H9 (cell line): ENCODE measurements around the gene CACNA2D3. TPM values are rescaled to one million over a fixed set of nuclear protein-coding genes. Genes with fewer than 3 reads are reported as not detected.

Source experiments
- DNase-seq: peaks from one replicate; pipeline ENCODE4 v3.0.0-alpha.2; 2017
- H2AFZ ChIP-seq: one replicate; pipeline ENCODE4 v1.6.1; 2013; ENCODE audit warnings: mild to moderate bottlenecking, low read length, control low read depth, moderate library complexity
- H2AK5ac ChIP-seq: 2 replicates; pipeline ENCODE4 v1.6.1; 2013; ENCODE audit warnings: low read length, control low read depth, mixed read lengths; ENCODE audit not compliant: insufficient read length
- H2BK120ac ChIP-seq: one replicate; pipeline ENCODE4 v1.6.1; 2013; ENCODE audit warnings: low read depth, mild to moderate bottlenecking, low read length, control low read depth, inconsistent platforms; ENCODE audit not compliant: poor library complexity, severe bottlenecking
- H2BK12ac ChIP-seq: 2 replicates; pipeline ENCODE4 v1.6.1; 2013; ENCODE audit warnings: low read length, control low read depth, mixed read lengths, low read depth; ENCODE audit not compliant: insufficient read length
- H2BK15ac ChIP-seq: 2 replicates; pipeline ENCODE4 v1.6.1; 2013; ENCODE audit warnings: low read depth, low read length, control low read depth
- H2BK20ac ChIP-seq: one replicate; pipeline ENCODE4 v1.6.1; 2013; ENCODE audit warnings: low read depth, mild to moderate bottlenecking, low read length, control low read depth, inconsistent platforms; ENCODE audit not compliant: poor library complexity, severe bottlenecking
- H2BK5ac ChIP-seq: 2 replicates; pipeline ENCODE4 v1.6.1; 2013; ENCODE audit warnings: low read length, control low read depth, mixed read lengths; ENCODE audit not compliant: insufficient read length
- H3K14ac ChIP-seq: 2 replicates; pipeline ENCODE4 v1.6.1; 2013; ENCODE audit warnings: low read length, control low read depth; ENCODE audit not compliant: insufficient read depth
- H3K18ac ChIP-seq: 2 replicates; pipeline ENCODE4 v1.6.1; 2013; ENCODE audit warnings: low read depth, mild to moderate bottlenecking, mixed read lengths, low read length, control low read depth; ENCODE audit not compliant: insufficient read length
- H3K23ac ChIP-seq: 2 replicates; pipeline ENCODE4 v1.6.1; 2013; ENCODE audit warnings: low read length, control low read depth, mixed read lengths, low read depth; ENCODE audit not compliant: insufficient read length
- H3K23me2 ChIP-seq: 2 replicates; pipeline ENCODE4 v1.6.1; 2013; ENCODE audit warnings: low read depth, mild to moderate bottlenecking, mixed read lengths, low read length, control low read depth; ENCODE audit not compliant: insufficient read length, poor library complexity, severe bottlenecking
- H3K27ac ChIP-seq: 2 replicates; pipeline ENCODE4 v1.5.1; 2013; ENCODE audit warnings: low read length, control low read depth, mixed read lengths, low read depth; ENCODE audit not compliant: insufficient read length
- H3K27me3 ChIP-seq: 2 replicates; pipeline ENCODE4 v1.6.1; 2013; ENCODE audit warnings: low read length, control low read depth, inconsistent platforms; ENCODE audit not compliant: insufficient read depth
- H3K4ac ChIP-seq: 2 replicates; pipeline ENCODE4 v1.6.1; 2013; ENCODE audit warnings: low read depth, mild to moderate bottlenecking, control low read depth, inconsistent platforms, low read length, moderate library complexity
- H3K4me1 ChIP-seq: 2 replicates; pipeline ENCODE4 v1.6.1; 2013; ENCODE audit warnings: low read length, control low read depth, inconsistent platforms; ENCODE audit not compliant: insufficient read depth
- H3K4me2 ChIP-seq: 2 replicates; pipeline ENCODE4 v1.6.1; 2013; ENCODE audit warnings: low read length, control low read depth, mixed read lengths; ENCODE audit not compliant: insufficient read length, insufficient read depth
- H3K56ac ChIP-seq: 2 replicates; pipeline ENCODE4 v1.6.1; 2013; ENCODE audit warnings: low read depth, mild to moderate bottlenecking, mixed read lengths, low read length, control low read depth; ENCODE audit not compliant: insufficient read length
- H3K79me1 ChIP-seq: 2 replicates; pipeline ENCODE4 v1.6.1; 2013; ENCODE audit warnings: low read depth, mild to moderate bottlenecking, moderate library complexity, low read length, control low read depth, inconsistent platforms; ENCODE audit not compliant: insufficient read depth, poor library complexity, severe bottlenecking
- H3K79me2 ChIP-seq: 2 replicates; pipeline ENCODE4 v1.6.1; 2013; ENCODE audit warnings: low read length, control low read depth, inconsistent platforms; ENCODE audit not compliant: insufficient read depth
- H3K9ac ChIP-seq: 2 replicates; pipeline ENCODE4 v1.6.1; 2013; ENCODE audit warnings: low read length, control low read depth, mixed read lengths; ENCODE audit not compliant: insufficient read length; ENCODE audit errors: extremely low read depth
- H3K9me3 ChIP-seq: one replicate; pipeline ENCODE4 v1.6.1; 2013; ENCODE audit warnings: low read depth, low read length, inconsistent platforms; ENCODE audit not compliant: control insufficient read depth
- H3T11ph ChIP-seq: one replicate; pipeline ENCODE4 v1.6.1; 2013; ENCODE audit warnings: mild to moderate bottlenecking, low read length, control low read depth, inconsistent platforms
- H4K20me1 ChIP-seq: one replicate; pipeline ENCODE4 v1.6.1; 2013; ENCODE audit not compliant: control insufficient read depth, insufficient read length, insufficient read depth
- H4K5ac ChIP-seq: 2 replicates; pipeline ENCODE4 v1.6.1; 2013; ENCODE audit warnings: low read depth, mild to moderate bottlenecking, mixed read lengths, low read length, control low read depth; ENCODE audit not compliant: insufficient read length
- H4K8ac ChIP-seq: replicated peaks from 2 replicates; pipeline ENCODE4 v1.6.1; 2013; ENCODE audit warnings: low read length, control low read depth, mixed read lengths, low read depth; ENCODE audit not compliant: insufficient read length
- H4K91ac ChIP-seq: 2 replicates; pipeline ENCODE4 v1.6.1; 2013; ENCODE audit warnings: low read depth, mild to moderate bottlenecking, moderate library complexity, mixed read lengths, low read length, control low read depth; ENCODE audit not compliant: insufficient read length
- H3K27ac Mint-ChIP-seq, 3 experiments: 2 replicates in 2 of 3; 3 replicates in 1 of 3; pipeline ENCODE4 v1.8.0; 2020 to 2021; ENCODE audit warnings: mixed read lengths in 3 of 3, mild to moderate bottlenecking in 1 of 3, moderate library complexity in 1 of 3
- H3K27me3 Mint-ChIP-seq: 2 replicates; pipeline ENCODE4 v1.8.0; 2021; ENCODE audit warnings: low read depth, mild to moderate bottlenecking, moderate library complexity, mixed read lengths
- H3K36me3 Mint-ChIP-seq, 3 experiments: 2 replicates in 2 of 3; 3 replicates in 1 of 3; pipeline ENCODE4 v1.8.0; 2020 to 2021; ENCODE audit warnings: low read depth in 3 of 3, mixed read lengths in 3 of 3; ENCODE audit not compliant: insufficient read depth in 1 of 3
- H3K4me1 Mint-ChIP-seq, 2 experiments: 2 replicates each; pipeline ENCODE4 v1.8.0; 2020; ENCODE audit warnings: mixed read lengths in 2 of 2
- H3K4me3 Mint-ChIP-seq, 2 experiments: 2 replicates in 1 of 2; 3 replicates in 1 of 2; pipeline ENCODE4 v1.8.0; 2020 to 2021; ENCODE audit warnings: mild to moderate bottlenecking in 2 of 2, mixed read lengths in 2 of 2, moderate library complexity in 1 of 2
- H3K9me3 Mint-ChIP-seq, 2 experiments: 2 replicates in 1 of 2; 3 replicates in 1 of 2; pipeline ENCODE4 v1.8.0; 2020; ENCODE audit warnings: mild to moderate bottlenecking in 2 of 2, mixed read lengths in 2 of 2, moderate library complexity in 1 of 2
- CTCF ChIP-seq: fragments of 200-600 bp; sonication (generic); conservative IDR thresholded peaks from 3 replicates; pipeline ENCODE4 v1.8.0; 2021; ENCODE audit warnings: antibody characterized with exemption, mild to moderate bottlenecking
- WGBS: extraction: QIAGEN DNeasy Blood & Tissue Kit; methylation state at CpG from one replicate; pipeline ENCODE4 v1.1.7; 2013; ENCODE audit warnings: missing lambda C conversion rate, low lambda C conversion rate, mixed read lengths; ENCODE audit not compliant: insufficient read length; ENCODE audit errors: extremely low coverage; 5-methylcytosine and 5-hydroxymethylcytosine counted together
- total RNA-seq: library from RNA; stranded (reverse); gene quantifications from 2 replicates; pipeline ENCODE4 v1.2.1, GENCODE V29; 2021

The CACNA2D3 gene
- total RNA-seq, 1 experiment from 2014 or later = 3.2 TPM

- no peak overlapping the region for H3K18ac ChIP-seq
- no peaks in the 10 kb centered on the region; the same call in 1 of the 2 replicates for H3K79me2 ChIP-seq
- no peak overlapping the region for H4K91ac ChIP-seq
- no peak overlapping the region for H2BK20ac ChIP-seq
- H2BK12ac ChIP-seq = no peak overlapping the region
- no peak for TF ChIP-seq CTCF
- no peak overlapping the region for H3K56ac ChIP-seq
- no peak overlapping the region for H4K8ac ChIP-seq
- no peak overlapping the region for H2BK15ac ChIP-seq
- Mint-ChIP-seq H3K4me3 (no peak overlapping the region), H3K27me3 (no peaks in the 10 kb centered on the region), H3K27ac (no peak overlapping the region), H3K4me1 (peaks cover 9 to 13% of the 10 kb centered on the region in 2 experiments), H3K36me3 (peaks cover 0 to 2% (median 0%) of the 10 kb centered on the region in 3 experiments; a peak in 1 of 7 replicates), H3K9me3 (no peaks in the 10 kb centered on the region)
- H2BK120ac ChIP-seq = no peak overlapping the region
- no peak overlapping the region for H2AK5ac ChIP-seq
- no peak overlapping the region for H4K5ac ChIP-seq
- no peak overlapping the region for H2AFZ ChIP-seq
- WGBS = no CpG with 5 or more reads among the region's 1 CpG
- H4K20me1 ChIP-seq = no peaks in the 10 kb centered on the region
- H3K4me1 ChIP-seq = no peaks in the 10 kb centered on the region; the same call in 1 of the 2 replicates
- no peak overlapping the region for H2BK5ac ChIP-seq
- no peaks in the 10 kb centered on the region for H3K9me3 ChIP-seq
- no peak overlapping the region for H3K4ac ChIP-seq
- H3K4me2 ChIP-seq = no peak overlapping the region
- H3T11ph ChIP-seq = no peak overlapping the region
- H3K14ac ChIP-seq = no peak overlapping the region
- H3K23me2 ChIP-seq = no peaks in the 10 kb centered on the region
- no peak overlapping the region for H3K23ac ChIP-seq
- H3K27ac ChIP-seq = no peak overlapping the region
- H3K9ac ChIP-seq = no peak overlapping the region
- no peak for DNase-seq
- peaks cover 3% of the 10 kb centered on the region for H3K79me1 ChIP-seq
- no peaks in the 10 kb centered on the region for H3K27me3 ChIP-seq
These were observed 624.4 kb downstream of the CACNA2D3 start for GRCh38 chr3:54746722-54747121.
